BJ (cell line): ENCODE results near the gene CEP120. TPM values are rescaled to one million over a fixed set of nuclear protein-coding genes. Genes with fewer than 3 reads are reported as not detected.

ENCODE experiments used
- CTCF ChIA-PET: fragments of 350-600 bp; formaldehyde crosslinking; extraction: SDS; loops from one replicate; lab custom pipeline; 2021; ENCODE audit warnings: antibody characterized with exemption, inconsistent platforms; lab: Yijun Ruan, JAX
- POLR2A ChIA-PET: fragments of 300-600 bp; sonication (Branson Sonifier 250); formaldehyde crosslinking; extraction: SDS; loops from one replicate; lab custom pipeline; 2021; ENCODE audit warnings: antibody characterized with exemption; lab: Charles Lee
- DNase-seq: peaks from one replicate; pipeline ENCODE4 v3.0.0-alpha.2; 2011; ENCODE audit warnings: low read depth
- H3K27me3 ChIP-seq: 2 replicates; pipeline ENCODE4 v1.6.0; 2011; ENCODE audit warnings: low read length; ENCODE audit not compliant: control insufficient read depth, insufficient read depth
- H3K36me3 ChIP-seq: 2 replicates; pipeline ENCODE4 v1.5.1; 2011; ENCODE audit warnings: low read length; ENCODE audit not compliant: control insufficient read depth, insufficient read depth
- H3K4me3 ChIP-seq: 2 replicates; pipeline ENCODE4 v1.5.1; 2011; ENCODE audit warnings: low read depth, mild to moderate bottlenecking, control low read depth, low read length
- polyA plus RNA-seq: library from polyadenylated mRNA; depleted of rRNA; stranded (reverse); fragments of >200 nt; gene quantifications from 2 replicates; pipeline ENCODE4 v1.2.3, GENCODE V29; 2011
- TF ChIP-seq, protein P1 (sequence below): IDR thresholded peaks from 2 replicates; pipeline ENCODE4 v1.5.1; 2011; ENCODE audit warnings: low read depth, mild to moderate bottlenecking, control low read depth, inconsistent platforms, low read length, moderate library complexity; ENCODE audit not compliant: insufficient read depth

The CEP120 gene
- polyA plus RNA-seq, 1 experiment, result 23.1 TPM

DNA sequence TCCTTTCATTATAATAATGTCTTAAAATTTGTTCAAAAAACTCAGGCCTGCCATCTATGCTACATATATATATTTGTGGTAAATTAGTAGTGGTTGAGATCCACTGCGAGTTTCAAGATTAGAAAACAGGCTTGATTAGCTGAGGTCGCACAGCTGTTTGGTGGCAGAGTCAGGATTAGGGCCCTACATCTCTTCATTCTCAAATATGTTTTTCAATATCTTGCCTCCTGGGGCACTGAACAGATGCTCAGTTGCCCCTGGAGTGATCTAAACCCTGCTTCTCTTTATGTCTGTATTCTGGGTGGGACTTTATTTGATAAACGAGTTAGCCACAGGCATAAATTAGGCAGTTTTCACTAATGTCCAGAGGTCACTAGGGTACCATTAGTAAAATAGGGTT lies 27.8 kb upstream of the CEP120 start:
- H3K36me3 ChIP-seq, result no peaks in the 10 kb centered on the region
- H3K4me3 ChIP-seq, result no peak overlapping the region
- no peaks in the 10 kb centered on the region for H3K27me3 ChIP-seq
- TF ChIP-seq, protein P1, sequence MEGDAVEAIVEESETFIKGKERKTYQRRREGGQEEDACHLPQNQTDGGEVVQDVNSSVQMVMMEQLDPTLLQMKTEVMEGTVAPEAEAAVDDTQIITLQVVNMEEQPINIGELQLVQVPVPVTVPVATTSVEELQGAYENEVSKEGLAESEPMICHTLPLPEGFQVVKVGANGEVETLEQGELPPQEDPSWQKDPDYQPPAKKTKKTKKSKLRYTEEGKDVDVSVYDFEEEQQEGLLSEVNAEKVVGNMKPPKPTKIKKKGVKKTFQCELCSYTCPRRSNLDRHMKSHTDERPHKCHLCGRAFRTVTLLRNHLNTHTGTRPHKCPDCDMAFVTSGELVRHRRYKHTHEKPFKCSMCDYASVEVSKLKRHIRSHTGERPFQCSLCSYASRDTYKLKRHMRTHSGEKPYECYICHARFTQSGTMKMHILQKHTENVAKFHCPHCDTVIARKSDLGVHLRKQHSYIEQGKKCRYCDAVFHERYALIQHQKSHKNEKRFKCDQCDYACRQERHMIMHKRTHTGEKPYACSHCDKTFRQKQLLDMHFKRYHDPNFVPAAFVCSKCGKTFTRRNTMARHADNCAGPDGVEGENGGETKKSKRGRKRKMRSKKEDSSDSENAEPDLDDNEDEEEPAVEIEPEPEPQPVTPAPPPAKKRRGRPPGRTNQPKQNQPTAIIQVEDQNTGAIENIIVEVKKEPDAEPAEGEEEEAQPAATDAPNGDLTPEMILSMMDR, result no peak
- ChIA-PET CTCF (interaction anchor here (1.3 kb wide), 1 partner anchor 9 kb away, joined by 3 read pairs; no protein-coding TSS in a partner anchor), POLR2A (no interaction called here)
- no peak for DNase-seq

DNA sequence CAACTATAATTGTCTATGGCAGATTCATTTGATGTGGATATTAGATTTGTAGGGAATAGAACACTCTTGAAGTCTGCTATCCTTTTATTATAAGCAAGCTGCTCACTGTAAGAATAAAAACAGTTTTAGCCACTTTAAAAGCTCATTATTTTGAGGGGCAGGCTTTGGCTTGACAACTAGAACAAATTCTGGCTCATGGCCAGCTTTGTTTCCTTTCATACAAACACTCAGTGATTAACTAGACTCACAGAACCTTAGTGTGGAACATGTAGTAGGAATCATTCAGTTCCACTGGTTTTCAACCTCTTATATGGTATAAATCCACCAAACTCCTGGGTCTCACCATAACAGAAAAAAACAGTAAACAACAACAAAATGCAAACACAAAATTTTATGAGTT lies 27.4 kb upstream of the CEP120 start:
- no peaks in the 10 kb centered on the region for H3K36me3 ChIP-seq
- no peak for DNase-seq
- ChIA-PET POLR2A (no interaction called here), CTCF (interaction anchor here (1.3 kb wide), 1 partner anchor 10 kb away, joined by 3 read pairs; no protein-coding TSS in a partner anchor)
- TF ChIP-seq, protein P1, result no peak
- H3K27me3 ChIP-seq, result no peaks in the 10 kb centered on the region
- H3K4me3 ChIP-seq, result no peak overlapping the region

DNA sequence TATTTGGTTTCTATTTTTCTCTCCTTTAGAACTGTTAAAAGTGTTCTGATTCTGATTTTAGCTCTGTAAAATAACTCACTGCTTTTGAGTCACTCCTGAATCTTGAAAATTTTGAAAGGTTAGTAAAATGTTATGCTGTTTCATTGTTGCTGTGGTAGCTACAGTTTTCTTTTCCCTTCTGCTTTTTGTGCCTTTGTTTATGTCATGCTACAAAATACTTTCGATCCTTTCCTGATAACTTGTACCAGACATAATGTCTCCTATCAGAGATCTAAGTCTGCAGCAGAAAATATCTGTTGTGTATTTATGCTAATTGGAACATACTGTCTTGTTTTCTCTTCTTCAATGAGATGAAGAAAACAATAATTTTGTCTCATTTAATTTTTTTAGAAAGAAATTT lies 26.9 kb upstream of the CEP120 start:
- no peaks in the 10 kb centered on the region for H3K36me3 ChIP-seq
- no peaks in the 10 kb centered on the region for H3K27me3 ChIP-seq
- ChIA-PET POLR2A (no interaction called here), CTCF (interaction anchor here (1.3 kb wide), 1 partner anchor 10 kb away, joined by 3 read pairs; no protein-coding TSS in a partner anchor)
- TF ChIP-seq, protein P1, result no peak
- DNase-seq, result no peak
- H3K4me3 ChIP-seq, result no peak overlapping the region

DNA sequence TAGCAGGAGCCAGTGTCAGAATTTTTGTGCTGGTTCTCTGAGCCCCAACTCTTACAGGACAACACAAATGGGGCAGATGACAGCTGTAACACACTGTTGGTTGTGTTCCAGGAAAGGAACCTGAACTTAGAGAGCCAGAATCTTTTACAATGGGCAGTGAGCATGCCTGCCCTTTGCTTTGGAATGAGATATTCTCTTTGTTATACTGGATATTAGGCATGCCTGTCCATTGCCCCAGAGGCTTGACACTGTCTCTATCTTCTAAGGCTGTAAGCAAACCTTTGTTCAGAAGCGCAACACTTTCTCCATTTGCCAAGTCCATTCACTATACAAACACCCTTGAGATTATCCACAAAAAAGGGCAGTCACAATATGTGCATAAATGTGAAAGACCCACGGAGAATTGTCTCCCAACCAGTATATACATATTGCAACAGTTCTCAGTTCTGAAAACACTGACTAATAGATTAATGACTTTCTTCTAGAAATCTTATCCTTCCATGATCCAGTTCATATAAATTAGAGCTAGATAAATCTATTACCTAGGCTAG lies 26.3 kb upstream of the CEP120 start:
- H3K4me3 ChIP-seq, result no peak overlapping the region
- no peak for DNase-seq
- no peaks in the 10 kb centered on the region for H3K36me3 ChIP-seq
- TF ChIP-seq, protein P1, result no peak
- no peaks in the 10 kb centered on the region for H3K27me3 ChIP-seq
- ChIA-PET CTCF (no interaction called here), POLR2A (no interaction called here)

DNA sequence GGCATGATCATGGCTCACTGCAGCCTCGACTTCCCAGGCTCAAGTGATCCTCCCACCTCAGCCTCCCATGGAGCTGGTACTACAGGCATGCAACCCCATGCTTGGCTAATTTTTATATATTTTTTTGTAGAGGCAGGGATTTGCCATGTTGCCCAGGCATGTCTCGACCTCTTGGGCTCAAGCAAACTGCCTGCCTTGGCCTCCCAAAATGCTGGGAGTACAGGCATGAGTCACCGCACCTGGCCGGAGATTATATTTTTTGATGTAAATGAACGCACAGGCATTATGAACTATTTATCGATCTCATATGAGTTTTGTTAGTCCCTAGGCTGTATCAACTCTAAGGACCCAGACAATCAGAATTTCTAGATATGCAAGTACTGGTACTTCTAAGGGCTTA lies 25.5 kb upstream of the CEP120 start:
- TF ChIP-seq, protein P1, result no peak
- Histone ChIP-seq H3K4me3 (no peak overlapping the region), H3K36me3 (no peaks in the 10 kb centered on the region), H3K27me3 (no peaks in the 10 kb centered on the region)
- no peak for DNase-seq
- POLR2A ChIA-PET, result no interaction called here
- CTCF ChIA-PET, result no interaction called here
